Activated T-helper 2 cell treated with anti-CD3 and anti-CD28 coated beads, Interferon-gamma antibody, Interleukin-2, Interleukin-4, amounts not matched to agents 10 μg/mL and 5 μg/mL and 100 μg/mL, durations not matched to agents 14 hours and 24 hours and 36 hours (primary cell): ENCODE measurements around the gene RAB2B. TPM values are rescaled to one million over a fixed set of nuclear protein-coding genes. Genes with fewer than 3 reads are reported as not detected.

Experiments used
- DNase-seq: peaks from one replicate; pipeline ENCODE4 v3.0.0; 2021; ENCODE audit warnings: low spot score
- H3K27ac Mint-ChIP-seq: one replicate; pipeline ENCODE4 v1.8.0; 2021; ENCODE audit warnings: mixed read lengths
- H3K27me3 Mint-ChIP-seq: one replicate; pipeline ENCODE4 v1.8.0; 2021; ENCODE audit warnings: low read depth, mixed read lengths
- H3K36me3 Mint-ChIP-seq: one replicate; pipeline ENCODE4 v1.8.0; 2021; ENCODE audit warnings: low read depth, mixed read lengths
- H3K4me1 Mint-ChIP-seq: one replicate; pipeline ENCODE4 v1.8.0; 2021; ENCODE audit warnings: low read depth, mixed read lengths
- H3K4me3 Mint-ChIP-seq: one replicate; pipeline ENCODE4 v1.8.0; 2021; ENCODE audit warnings: low read depth, mild to moderate bottlenecking, moderate library complexity, mixed read lengths
- H3K9me3 Mint-ChIP-seq: one replicate; pipeline ENCODE4 v1.8.0; 2021; ENCODE audit warnings: mixed read lengths
- intact Hi-C: fragments of 100-400 bp; cut with micrococcal nuclease; formaldehyde crosslinking; loops from one replicate; pipeline ENCODE4 v1.15.1; 2023
- total RNA-seq: library from RNA; stranded (reverse); gene quantifications from 2 replicates; pipeline ENCODE4 v1.2.3, GENCODE V29; 2022

RAB2B gene
- 27.4 and 30.5 TPM in 2 replicates for total RNA-seq

DNA sequence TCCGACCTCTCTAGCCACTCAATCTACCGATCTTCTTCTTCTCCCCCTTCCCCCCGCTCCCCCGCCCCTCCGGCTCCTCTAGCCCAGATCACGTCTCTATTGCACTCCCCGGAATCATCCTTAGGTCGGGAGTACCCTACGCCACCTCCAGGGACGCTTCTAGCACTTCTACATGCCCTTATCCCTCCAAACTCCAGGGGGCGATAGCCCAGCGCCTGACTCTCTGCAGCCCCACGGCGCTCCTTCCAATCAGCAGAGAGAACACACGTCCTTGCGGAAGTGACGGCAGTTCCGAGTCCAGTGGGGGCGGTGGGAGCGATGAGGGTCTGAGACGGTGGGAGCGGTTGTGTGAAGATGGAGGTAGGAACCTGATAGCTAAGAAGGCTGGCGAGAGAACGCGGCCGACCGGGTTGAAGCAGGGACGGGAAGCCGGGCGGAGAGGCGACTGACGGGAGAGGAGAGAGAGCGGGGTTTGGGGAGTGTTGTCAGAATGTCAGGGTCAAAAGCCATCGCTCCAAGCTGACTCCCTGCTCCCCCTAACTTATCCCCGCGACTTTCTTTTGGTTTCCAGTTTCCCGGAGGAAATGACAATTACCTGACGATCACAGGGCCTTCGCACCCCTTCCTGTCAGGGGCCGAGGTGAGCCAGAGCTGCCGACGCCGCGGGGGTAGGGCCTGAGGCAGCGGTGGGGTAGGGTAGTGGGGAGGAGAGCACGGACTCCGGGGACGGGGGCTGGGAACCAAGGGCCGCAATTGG is at the start of gene RAB2B, which contains the start of gene TOX4:
RAB2B (minus strand) TSS at position 35 of the 757 bp plus-strand sequence. CDS start 87 bp downstream, outside the sequence.
TOX4 (plus strand) TSS at position 271 of the 757 bp plus-strand sequence; CDS start at position 355, 84 bp downstream.
- Mint-ChIP-seq H3K9me3 (no peaks in the 10 kb centered on the region), H3K4me3 (peak within 1 kb of the TSS; percentile 99), H3K27ac (peak within 1 kb of the TSS; percentile 99), H3K36me3 (peaks cover 36% of the 10 kb centered on the region), H3K27me3 (no peaks in the 10 kb centered on the region), H3K4me1 (peaks cover 18% of the 10 kb centered on the region)
- intact Hi-C loops, result loop anchor here (1.0 kb wide), 7 partner anchors 21 to 208 kb away; partner anchors contain the start of genes CHD8, HNRNPC, METTL3 and SUPT16H
- peak; percentile 97 for DNase-seq

DNA sequence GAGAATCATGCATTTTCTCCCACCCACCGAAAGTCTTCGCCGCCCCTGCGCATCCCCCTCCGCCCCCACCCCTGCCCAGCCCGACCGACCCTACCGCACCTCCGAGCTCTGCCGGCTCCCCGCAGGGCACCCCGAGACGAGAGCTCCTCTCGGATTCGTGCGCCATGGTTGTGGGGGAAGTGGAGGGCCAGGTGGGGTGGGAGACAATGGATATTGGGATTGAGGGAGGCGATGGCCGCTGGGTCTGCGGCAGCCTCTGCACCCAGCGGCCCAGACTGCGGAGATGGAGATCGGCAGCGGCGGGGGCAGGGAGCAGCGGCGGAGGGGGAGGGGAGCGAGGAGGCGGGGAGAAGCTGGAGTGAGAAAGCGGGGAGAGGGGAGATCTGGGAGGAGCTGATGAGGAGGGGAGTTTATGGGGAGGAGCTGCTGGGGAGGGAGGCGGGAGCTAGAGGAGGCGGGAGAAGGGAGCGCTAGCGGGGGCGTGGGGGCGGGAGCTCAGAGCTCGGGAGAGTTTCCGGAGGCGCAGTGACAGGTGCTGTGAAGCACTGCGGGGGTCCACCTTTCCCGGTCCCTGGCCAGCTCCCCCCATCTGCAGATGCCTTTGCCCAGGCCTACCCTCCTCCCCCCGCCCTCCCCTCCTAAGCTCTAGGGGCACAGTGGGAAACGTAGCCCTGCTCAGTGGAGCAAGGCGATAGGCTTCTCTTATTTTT is 49.4 kb upstream of the RAB2B start, which contains the start of gene SALL2:
SALL2 (minus strand) TSS at position 385 of the 710 bp plus-strand sequence; CDS start at position 166, 219 bp downstream.
- H3K4me1 Mint-ChIP-seq, result peaks cover 13% of the 10 kb centered on the region
- H3K27me3 Mint-ChIP-seq, result peaks cover 14% of the 10 kb centered on the region
- peak within 1 kb of the TSS; percentile 56 for H3K27ac Mint-ChIP-seq
- no peaks in the 10 kb centered on the region for H3K9me3 Mint-ChIP-seq
- DNase-seq, result peak; percentile 39
- peak within 1 kb of the TSS; percentile 89 for H3K4me3 Mint-ChIP-seq
- intact Hi-C loops, result loop anchor here (1.0 kb wide), 1 partner anchor 15 kb away; the partner anchor contains the start of gene METTL3
- H3K36me3 Mint-ChIP-seq, result no peaks in the 10 kb centered on the region

DNA sequence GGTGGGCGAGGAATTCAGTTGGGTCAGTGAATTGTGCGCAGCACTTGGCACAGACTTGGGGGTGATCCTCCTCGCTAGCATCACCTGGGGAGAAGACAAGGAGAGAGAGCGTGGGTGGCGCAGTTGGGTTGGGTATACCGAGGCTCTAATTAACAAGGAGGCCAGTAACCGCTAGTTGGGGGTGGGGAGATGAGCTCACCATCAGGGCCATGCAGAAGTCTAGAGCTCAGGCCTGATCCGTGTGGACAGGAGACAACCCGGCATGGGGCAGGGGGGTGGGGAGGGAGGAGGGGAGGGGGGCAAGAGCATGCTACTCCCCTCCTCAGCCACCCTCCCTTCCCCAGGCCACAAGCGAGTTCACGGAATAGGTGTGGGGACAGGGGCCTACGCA is 48.8 kb upstream of the RAB2B start:
- H3K27me3 Mint-ChIP-seq, result peaks cover 11% of the 10 kb centered on the region
- no peak for DNase-seq
- no peaks in the 10 kb centered on the region for H3K36me3 Mint-ChIP-seq
- peak overlapping the region; percentile 89 for H3K4me3 Mint-ChIP-seq
- H3K4me1 Mint-ChIP-seq, result peaks cover 16% of the 10 kb centered on the region
- peak overlapping the region; percentile 56 for H3K27ac Mint-ChIP-seq
- intact Hi-C loops, result no loop called here
- H3K9me3 Mint-ChIP-seq, result no peaks in the 10 kb centered on the region

DNA sequence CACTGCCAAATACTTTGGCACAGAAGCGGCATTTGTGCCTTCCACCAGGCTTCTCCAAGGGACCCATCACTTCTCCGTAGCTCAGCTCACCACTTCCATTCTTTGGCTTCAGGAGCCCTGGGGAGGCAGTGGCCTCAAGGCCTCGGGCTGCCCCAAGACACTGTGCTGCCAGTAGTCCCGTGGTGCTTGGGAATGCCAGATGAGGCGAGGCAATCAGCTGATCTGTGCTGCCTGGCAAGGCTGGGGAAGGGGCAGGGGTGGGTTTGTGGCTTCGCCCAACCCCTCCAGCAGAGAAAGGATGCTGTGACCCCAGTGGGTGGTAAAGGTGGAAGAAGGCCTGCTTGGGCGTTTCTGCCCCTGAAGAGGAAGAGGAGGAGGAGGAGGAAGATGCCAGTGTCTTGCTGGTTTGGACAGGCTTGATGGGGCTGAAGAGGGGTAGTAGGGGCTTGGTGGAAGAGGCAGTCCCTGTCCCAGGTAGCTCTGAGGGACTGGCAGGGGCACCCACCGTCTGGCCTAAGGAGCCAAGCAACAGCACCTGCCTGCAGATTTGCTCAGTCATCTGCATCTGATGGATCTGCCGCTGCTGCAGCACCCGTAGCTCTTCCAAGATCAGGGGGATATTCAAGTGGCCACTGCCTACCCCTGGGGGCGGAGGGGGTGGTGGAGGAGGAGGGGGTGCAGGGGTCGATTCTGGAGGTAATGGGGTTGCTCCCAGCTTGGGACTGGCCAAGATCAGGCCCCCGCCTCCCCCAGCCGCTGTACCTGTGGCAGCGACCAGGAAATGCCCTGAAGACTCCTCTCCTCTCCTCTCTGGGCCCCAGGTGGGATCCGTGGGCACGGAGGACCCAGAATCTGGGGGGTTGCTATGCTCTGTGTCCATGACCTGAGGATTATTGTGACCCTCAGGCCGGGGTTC is 48.1 kb upstream of the RAB2B start:
- Mint-ChIP-seq H3K27me3 (peaks cover 9% of the 10 kb centered on the region), H3K27ac (no peak overlapping the region), H3K9me3 (no peaks in the 10 kb centered on the region), H3K36me3 (no peaks in the 10 kb centered on the region), H3K4me3 (peak overlapping the region; percentile 89), H3K4me1 (peaks cover 19% of the 10 kb centered on the region)
- intact Hi-C loops, result no loop called here
- DNase-seq, result no peak

DNA sequence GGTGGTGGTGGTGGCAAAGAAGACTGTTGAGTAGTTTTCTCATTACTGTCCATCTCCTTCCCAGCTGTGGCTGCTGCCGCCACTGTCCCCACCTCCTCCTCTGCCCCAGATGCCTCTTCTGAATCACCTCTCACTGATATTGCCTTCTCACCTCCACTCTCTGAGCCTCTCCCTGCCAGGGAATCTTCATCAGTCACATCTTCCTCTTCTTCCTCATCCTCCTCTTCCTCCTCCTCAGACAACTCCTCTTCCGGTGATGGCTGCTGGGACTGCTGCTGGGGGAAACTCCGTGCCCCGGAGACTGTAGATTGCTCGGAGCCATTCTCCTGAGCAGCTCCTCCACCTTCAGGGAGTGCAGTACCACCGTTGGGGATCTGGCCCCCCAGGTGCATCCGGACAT is 46.4 kb upstream of the RAB2B start:
- Mint-ChIP-seq H3K4me1 (peaks cover 19% of the 10 kb centered on the region), H3K27me3 (peaks cover 4% of the 10 kb centered on the region), H3K27ac (no peak overlapping the region), H3K4me3 (no peak overlapping the region), H3K9me3 (no peaks in the 10 kb centered on the region), H3K36me3 (no peaks in the 10 kb centered on the region)
- intact Hi-C loops, result no loop called here
- no peak for DNase-seq

DNA sequence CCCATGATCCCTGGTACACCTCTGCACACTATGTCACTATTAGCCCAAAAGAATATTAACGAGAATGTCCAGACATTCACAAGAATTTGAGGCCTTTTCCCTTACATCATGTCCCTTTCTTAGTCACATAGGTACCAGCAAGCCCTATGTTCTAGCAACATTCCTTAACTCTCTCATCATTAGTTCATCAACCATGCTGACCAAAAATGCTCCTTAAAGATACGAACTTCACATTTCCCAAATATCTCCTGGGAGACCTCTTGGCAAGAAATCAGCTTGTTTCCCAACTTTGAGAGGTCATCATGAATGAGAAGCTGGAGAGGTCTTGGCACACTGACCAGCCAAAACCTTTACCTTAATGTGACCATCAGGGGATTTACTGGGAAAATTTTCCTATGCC is 44.7 kb upstream of the RAB2B start:
- Mint-ChIP-seq H3K36me3 (no peaks in the 10 kb centered on the region), H3K9me3 (no peaks in the 10 kb centered on the region), H3K27ac (no peak overlapping the region), H3K27me3 (peaks cover 5% of the 10 kb centered on the region), H3K4me3 (no peak overlapping the region), H3K4me1 (peaks cover 12% of the 10 kb centered on the region)
- intact Hi-C loops, result no loop called here
- no peak for DNase-seq

DNA sequence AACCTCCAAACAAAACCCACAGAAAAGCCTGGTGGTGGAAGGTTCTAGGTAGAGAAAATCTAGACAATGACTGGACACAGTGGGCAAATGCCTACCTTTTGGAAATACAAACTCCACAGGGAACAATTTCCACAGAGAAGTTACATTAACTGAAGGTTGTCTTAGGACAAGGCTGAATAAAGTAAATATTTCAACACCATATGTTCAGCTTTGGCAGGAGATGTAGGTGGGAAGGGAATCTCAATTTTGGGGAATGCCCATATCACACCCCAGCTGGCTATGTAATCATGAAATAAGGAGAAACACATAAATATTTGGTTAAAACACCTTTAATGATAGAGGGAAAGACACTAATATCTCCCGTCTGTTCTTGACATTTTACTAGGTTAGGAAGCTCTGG is 44.0 kb upstream of the RAB2B start:
- intact Hi-C loops, result no loop called here
- H3K9me3 Mint-ChIP-seq, result no peaks in the 10 kb centered on the region
- no peaks in the 10 kb centered on the region for H3K36me3 Mint-ChIP-seq
- peaks cover 12% of the 10 kb centered on the region for H3K4me1 Mint-ChIP-seq
- H3K27ac Mint-ChIP-seq, result no peak overlapping the region
- no peak for DNase-seq
- H3K27me3 Mint-ChIP-seq, result peaks cover 5% of the 10 kb centered on the region
- no peak overlapping the region for H3K4me3 Mint-ChIP-seq

DNA sequence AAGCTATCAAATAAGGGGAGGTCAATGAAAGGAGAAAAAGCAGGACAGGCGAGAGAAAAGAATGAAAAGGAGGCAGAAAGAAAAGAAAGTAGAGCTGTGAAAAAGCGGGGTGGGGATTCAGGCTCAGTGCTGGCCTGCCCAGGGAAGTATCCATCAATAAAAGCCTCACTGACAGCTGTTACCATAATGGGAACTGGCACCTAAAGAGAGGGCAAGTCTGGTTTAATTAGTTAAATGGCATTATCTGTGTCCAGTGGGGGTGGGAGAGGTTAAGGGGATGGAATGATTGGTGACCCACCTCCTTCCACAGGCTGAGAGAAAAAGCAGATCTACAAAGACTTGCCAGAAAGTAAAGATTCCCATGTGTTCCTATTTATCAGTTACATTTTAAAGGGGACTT is 42.0 kb upstream of the RAB2B start:
- peaks cover 6% of the 10 kb centered on the region for H3K4me1 Mint-ChIP-seq
- H3K9me3 Mint-ChIP-seq, result no peaks in the 10 kb centered on the region
- H3K36me3 Mint-ChIP-seq, result no peaks in the 10 kb centered on the region
- intact Hi-C loops, result loop anchor here (10.0 kb wide), 1 partner anchor 254 kb away; the partner anchor contains the start of gene HNRNPC
- H3K27me3 Mint-ChIP-seq, result peaks cover 6% of the 10 kb centered on the region
- no peak for DNase-seq
- no peak overlapping the region for H3K27ac Mint-ChIP-seq
- H3K4me3 Mint-ChIP-seq, result no peak overlapping the region

DNA sequence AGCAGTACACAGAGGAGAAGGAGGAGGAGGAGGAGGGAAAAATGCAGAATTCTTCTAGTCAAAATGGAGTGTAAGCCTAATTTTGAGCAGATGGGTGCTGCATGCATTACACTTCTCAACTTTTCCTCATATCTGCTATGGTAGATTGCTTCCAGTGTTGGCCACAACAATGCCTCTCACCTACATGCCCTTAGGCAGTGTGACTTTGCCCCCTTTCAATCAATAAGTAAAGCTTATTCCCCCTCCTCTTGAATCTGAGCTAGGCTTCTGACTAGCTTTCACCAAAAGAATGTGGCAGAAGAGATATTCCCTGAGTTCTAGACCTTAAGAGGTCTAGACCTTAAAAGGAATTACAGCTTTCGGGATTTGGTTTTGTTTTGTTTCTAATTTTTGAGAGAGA is 37.6 kb upstream of the RAB2B start:
- Mint-ChIP-seq H3K4me1 (peaks cover 15% of the 10 kb centered on the region), H3K27ac (no peak overlapping the region), H3K27me3 (peaks cover 10% of the 10 kb centered on the region), H3K9me3 (no peaks in the 10 kb centered on the region), H3K4me3 (no peak overlapping the region), H3K36me3 (peaks cover 13% of the 10 kb centered on the region)
- intact Hi-C loops, result loop anchor here (10.0 kb wide), 1 partner anchor 250 kb away; the partner anchor contains the start of gene HNRNPC
- DNase-seq, result no peak

DNA sequence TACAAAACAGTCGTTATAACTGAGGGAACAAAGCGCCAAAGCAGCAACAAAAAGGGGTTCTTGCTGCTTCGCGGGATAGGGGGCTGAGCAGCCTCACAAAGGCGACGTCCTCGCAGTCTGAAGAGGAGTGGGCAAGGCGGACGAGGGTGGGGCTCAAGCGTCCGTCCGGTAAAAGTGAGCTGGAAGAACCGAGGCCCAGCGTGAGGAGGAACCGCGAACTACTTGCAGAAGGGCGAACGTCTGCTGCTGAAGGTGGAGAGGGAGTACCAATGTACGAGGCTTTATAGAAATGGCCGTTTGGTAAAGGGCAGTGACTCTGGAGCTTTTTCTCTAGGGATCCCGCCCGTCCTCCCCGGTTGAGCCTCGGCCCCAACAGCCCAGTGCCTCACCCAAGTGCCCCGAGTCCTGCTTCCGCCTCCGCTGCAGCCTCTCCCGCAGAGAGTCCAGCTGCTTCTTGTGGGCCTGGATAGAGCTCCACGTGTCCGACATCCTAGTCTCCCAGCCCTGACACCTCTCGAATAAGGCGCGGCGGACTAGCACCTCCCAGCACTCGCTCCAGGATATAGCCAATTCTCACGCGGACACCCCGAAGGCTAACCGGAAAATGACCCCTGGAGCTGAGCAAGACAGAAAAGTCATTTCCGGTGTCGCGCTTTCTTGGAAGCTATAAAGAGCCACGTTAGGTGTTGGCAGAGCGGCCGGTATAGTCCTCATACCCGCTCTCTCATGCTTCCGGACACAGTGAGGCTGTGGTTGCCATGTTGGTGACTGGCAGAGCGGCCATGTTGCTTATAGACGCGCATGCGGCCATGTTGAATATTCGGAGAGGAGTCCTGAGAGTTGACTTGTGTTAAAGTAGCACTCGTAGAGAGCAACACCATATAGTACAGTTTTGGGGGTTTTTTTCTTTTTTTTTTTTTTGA is 34.2 kb upstream of the RAB2B start, which contains the start of gene METTL3:
METTL3 (minus strand) TSS at position 606 of the 923 bp plus-strand sequence; CDS start at position 489, 117 bp downstream.
- Mint-ChIP-seq H3K27ac (peak within 1 kb of the TSS; percentile 97), H3K36me3 (peaks cover 33% of the 10 kb centered on the region), H3K27me3 (peaks cover 5% of the 10 kb centered on the region), H3K9me3 (no peaks in the 10 kb centered on the region), H3K4me1 (peaks cover 28% of the 10 kb centered on the region), H3K4me3 (peak within 1 kb of the TSS; percentile 88)
- peak; percentile 91 for DNase-seq
- intact Hi-C loops, result loop anchor here (1.0 to 10.0 kb wide), 5 partner anchors 15 to 246 kb away; partner anchors contain the start of genes CHD8, HNRNPC, SALL2 and TOX4

DNA sequence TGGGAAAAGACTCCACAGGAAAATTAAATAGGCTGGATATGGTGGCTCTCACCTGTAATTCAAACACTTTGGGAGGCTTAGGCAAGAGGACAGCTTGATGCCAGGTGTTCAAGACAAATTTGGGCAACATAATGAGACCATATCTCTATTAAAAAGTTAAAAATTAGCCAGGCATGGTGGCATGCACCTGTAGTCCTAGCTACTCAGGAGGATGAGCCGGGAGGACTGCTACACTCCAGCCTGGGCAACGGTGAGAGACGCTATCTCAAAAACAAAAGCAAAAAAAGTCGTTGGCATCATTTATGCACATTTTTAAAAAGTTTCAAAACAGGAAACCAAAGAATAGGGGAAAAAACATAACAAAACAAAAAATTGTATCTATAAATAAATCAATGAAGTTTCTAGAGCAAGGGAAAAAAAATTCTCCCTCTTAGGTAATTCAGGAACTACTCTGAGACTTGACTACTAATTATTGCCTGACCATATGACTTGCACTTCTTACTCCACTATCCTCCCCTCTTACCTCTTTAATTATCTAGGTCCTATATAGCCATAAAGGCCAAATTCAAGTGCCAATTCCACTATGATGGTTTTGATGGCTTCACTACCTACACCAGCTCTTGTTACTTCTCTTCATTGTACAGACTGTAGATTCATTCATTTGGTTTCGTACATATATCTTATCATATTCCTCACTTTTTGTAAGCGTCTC is 32.8 kb upstream of the RAB2B start:
- H3K9me3 Mint-ChIP-seq, result no peaks in the 10 kb centered on the region
- H3K27me3 Mint-ChIP-seq, result peaks cover 3% of the 10 kb centered on the region
- H3K36me3 Mint-ChIP-seq, result peaks cover 42% of the 10 kb centered on the region
- no peak for DNase-seq
- H3K4me3 Mint-ChIP-seq, result peak overlapping the region; percentile 88
- peaks cover 37% of the 10 kb centered on the region for H3K4me1 Mint-ChIP-seq
- peak overlapping the region; percentile 97 for H3K27ac Mint-ChIP-seq
- intact Hi-C loops, result loop anchor here (10.0 kb wide), 1 partner anchor 245 kb away; the partner anchor contains the start of gene HNRNPC
